GM21515 (cell line): ENCODE measurements around the gene FMN1.

Experiments
- ATAC-seq: cut with Tn5 transposase; IDR thresholded peaks from one replicate; pipeline ENCODE4 v1.9.1; 2021; ENCODE audit not compliant: unreplicated experiment

FMN1 gene

GRCh38 chr15:33200444-33200843 is 5.9 kb upstream of the FMN1 start:
- ATAC-seq, result no peak

DNA sequence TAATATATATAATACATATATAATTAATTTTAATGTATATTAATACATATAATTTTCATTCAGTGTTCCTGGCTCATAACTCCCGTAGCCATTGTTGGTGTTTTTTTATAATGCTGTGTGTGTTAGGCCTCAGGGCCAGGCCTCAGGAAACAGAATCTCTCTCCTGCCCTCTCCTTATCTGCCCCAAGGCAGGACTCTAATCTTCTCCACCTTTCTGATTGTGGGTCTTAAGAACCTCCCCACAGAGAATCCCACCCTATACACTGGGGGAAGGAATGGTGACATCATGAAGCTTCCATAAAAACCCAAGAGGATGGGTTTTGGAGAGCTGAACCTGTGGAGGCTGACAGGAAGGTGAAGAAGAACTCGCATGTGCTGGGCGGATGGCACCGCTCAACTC is 4.0 kb upstream of the FMN1 start:
- ATAC-seq, result no peak

DNA sequence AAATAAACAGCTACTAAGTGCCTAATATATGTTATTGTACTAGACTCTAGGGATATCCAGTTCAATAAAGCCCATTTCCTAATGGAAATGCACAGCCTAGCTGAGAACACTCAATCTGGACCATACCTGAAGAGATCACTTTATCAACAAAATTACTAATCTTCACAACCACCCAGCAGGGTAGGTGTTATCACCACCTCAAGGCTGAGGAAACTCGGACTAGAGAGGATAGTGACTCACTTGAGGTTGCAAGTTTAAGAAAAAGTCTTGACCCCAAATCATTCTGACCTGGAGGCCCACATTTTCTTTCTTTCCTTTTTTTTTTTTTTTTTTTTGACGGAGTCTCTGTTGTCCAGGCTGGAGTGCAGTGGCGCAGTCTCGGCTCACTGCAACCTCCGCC is 3.1 kb upstream of the FMN1 start:
- ATAC-seq, result no peak

- ATAC-seq, result no peak
These were observed 277 bp downstream of the FMN1 start for GRCh38 chr15:33194237-33194636.

- ATAC-seq, result no peak
These were observed 2.9 kb downstream of the FMN1 start for GRCh38 chr15:33191591-33191990.

GRCh38 chr15:33190539-33190938 is 4.0 kb downstream of the FMN1 start:
- ATAC-seq, result no peak

DNA sequence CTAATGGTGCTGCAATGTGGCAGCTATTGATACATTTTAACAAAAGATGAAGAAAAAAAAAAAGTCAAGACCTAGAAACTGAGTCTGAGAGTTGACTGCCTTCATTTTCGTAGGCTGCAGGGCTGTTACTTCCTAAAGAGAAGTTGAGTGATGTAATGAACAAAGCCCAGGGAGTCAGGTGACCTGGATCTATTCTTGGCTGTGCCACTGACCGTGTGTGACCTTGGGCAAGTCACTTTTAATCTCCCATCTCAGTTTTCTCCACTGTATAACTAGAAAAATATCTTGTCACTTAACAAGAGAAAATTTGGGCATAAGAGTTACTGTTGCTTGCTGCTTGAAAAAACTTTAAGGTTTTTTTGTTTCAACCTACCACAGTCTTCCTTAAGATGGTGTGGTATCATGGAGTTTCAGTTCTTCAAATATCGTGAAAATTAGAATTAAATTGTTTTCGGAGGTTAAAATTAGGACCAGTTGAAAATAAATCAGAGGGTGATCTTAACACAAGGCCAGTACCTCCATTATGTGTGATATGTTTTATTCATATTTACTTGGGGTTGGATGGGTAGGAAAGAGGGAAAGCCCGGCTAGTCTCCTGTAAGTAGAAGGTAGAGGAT is 5.8 kb downstream of the FMN1 start:
- peak; percentile 62 for ATAC-seq

DNA sequence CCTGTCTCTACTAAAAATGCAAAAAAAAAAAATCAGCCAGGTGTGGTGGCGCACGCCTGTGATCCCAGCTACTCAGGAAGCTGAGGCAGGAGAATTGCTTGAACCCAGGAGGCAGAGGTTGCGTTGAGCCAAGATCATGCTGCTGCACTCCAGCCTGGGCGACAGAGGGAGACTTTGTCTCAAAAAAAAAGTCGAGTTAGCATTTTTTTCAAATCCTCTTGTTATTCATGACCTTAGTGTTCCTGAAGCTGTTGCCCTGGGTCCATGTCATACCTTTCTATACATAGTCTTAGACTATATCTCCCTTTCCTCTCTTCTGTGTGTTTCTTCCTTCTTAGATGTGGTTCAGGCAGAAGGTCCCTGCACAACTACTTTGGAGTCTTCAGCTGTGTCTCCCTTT is 6.4 kb downstream of the FMN1 start:
- ATAC-seq, result no peak

DNA sequence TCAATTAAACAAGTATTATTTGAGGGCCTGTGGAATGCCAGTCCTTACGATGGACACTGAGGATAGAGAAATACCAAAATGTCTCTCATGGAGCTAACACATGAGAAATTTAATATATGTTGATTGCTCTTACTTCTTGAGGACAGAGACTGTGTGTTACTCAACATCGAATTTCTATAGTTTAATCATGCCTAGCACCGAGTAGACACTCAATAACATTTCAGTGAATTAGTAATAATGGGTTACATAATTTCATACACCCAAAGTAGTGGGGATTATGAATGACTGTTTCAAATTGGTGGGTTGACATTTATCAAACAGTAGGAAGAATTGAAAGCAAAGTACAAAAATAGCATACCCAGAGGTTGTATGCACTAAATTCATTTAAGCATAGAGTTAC is 11.2 kb downstream of the FMN1 start:
- ATAC-seq, result no peak

DNA sequence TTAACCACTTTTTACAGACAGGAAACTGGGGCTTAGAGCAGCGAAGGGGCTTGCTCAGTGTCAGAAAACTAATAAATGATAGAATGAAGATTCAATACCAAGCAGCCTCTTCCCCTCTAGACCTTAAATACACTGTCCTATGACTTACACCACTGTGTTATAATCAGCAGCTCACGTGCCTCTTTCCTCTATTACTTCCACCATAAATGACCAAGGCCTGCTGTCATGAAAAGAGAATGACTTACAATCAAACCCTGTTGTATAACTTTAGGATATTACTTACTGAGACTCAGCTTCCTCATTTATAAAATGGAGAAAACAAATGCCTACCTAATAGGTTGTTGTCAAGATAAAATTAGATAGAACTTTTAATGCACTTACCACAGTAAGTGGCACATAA is 11.6 kb downstream of the FMN1 start:
- no peak for ATAC-seq

- ATAC-seq, result no peak
These were observed 12.1 kb downstream of the FMN1 start for GRCh38 chr15:33182278-33182905.

- no peak for ATAC-seq
These were observed 14.6 kb downstream of the FMN1 start for GRCh38 chr15:33179874-33180273.

GRCh38 chr15:33171202-33171601 is 23.3 kb downstream of the FMN1 start:
- ATAC-seq, result no peak

DNA sequence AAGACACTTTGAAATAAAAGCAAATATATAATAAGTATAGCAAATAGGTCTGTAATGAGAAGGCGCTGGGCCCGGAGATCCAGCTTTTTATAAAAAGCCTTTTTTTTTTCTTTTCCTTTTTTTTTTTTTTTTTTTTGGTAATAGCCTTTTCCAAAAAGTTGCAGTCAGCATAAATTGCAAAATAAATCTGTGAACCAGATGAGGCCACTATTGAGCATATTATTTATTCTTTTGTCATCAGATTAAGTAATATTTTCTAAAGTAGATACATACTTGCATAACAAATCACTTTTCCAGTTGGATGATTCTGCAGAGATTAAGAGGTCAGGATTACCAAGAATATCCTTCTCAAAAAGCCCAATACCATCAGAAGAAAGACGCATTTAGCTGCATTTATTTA is 24.9 kb downstream of the FMN1 start:
- no peak for ATAC-seq

DNA sequence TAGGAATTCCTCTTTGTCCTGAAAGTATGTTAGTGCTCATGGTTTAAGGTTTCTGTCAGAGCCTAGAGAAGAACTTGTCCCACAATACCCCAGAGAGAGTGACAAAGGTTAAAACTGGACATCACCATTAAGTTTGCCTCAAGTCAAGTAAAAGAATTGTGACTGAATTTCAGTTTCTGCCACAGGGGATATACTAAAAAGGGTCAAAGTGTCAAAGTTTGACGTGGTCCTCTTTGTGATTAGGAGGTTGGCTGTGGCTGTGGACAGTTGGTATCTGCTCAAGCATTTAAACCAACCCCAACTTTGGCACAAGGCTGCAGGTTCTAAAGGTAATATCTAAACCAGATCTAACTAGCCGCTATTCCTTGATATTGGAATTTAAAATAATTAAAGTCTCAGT is 26.1 kb downstream of the FMN1 start:
- ATAC-seq, result no peak

GRCh38 chr15:33163816-33164215 is 30.7 kb downstream of the FMN1 start:
- no peak for ATAC-seq

DNA sequence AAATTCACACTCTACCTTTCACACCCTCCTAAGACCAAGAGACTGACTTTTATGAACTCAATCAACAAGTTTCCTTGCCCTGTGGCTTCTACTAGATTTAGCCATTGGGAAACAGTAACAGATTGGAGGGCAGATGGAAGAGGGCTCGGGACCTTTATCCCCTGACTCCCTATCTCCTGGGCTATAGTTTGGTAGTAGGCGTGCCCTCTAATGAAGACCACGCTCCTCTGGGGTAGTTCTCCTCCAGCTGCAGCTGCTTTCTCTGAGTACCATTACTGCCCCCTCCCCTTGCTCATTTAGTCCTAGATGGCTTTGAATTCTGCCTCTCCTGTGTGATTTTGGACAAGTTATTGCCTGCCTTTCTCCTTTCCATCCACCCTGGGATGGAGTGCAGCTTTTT is 33.3 kb downstream of the FMN1 start:
- ATAC-seq, result no peak

- no peak for ATAC-seq
These were observed 33.8 kb downstream of the FMN1 start for GRCh38 chr15:33160581-33161165.

- ATAC-seq, result no peak
These were observed 34.6 kb downstream of the FMN1 start for GRCh38 chr15:33159726-33160453.

GRCh38 chr15:33158366-33158765 is 36.1 kb downstream of the FMN1 start:
- no peak for ATAC-seq

- ATAC-seq, result no peak
These were observed 37.0 kb downstream of the FMN1 start for GRCh38 chr15:33157371-33158037.
